Activated T-cell treated with anti-CD3 and anti-CD28 coated beads, Interleukin-2, amount 50 U/mL, for 72 hours (primary cell): ENCODE data around the gene JUND. TPM values are rescaled to one million over a fixed set of nuclear protein-coding genes. Genes with fewer than 3 reads are reported as not detected.

ENCODE experiments used
- ATAC-seq, 2 donors: fragments of 150-1000 bp; cut with Tn5 transposase; replicated peaks in 1 of 2; 2 replicates each; pipeline ENCODE4 v1.10.0; 2021; ENCODE audit warnings: moderate library complexity in 2 of 2, mild to moderate bottlenecking in 1 of 2
- DNase-seq, 2 donors: peaks; one replicate each; pipeline ENCODE4 v3.0.0; 2021 to 2022; ENCODE audit warnings: mixed read lengths in 1 of 2
- H3K27ac Mint-ChIP-seq: one replicate; pipeline ENCODE4 v1.8.0; 2022; ENCODE audit warnings: mild to moderate bottlenecking, moderate library complexity, mixed read lengths
- H3K27me3 Mint-ChIP-seq: one replicate; pipeline ENCODE4 v1.8.0; 2022; ENCODE audit warnings: low read depth, mixed read lengths
- H3K36me3 Mint-ChIP-seq, 2 donors: one replicate each; pipeline ENCODE4 v1.8.0; 2022; ENCODE audit warnings: mixed read lengths in 2 of 2, mild to moderate bottlenecking in 1 of 2; ENCODE audit not compliant: insufficient read depth in 2 of 2
- H3K4me1 Mint-ChIP-seq: one replicate; pipeline ENCODE4 v1.8.0; 2022; ENCODE audit warnings: low read depth, mixed read lengths
- H3K4me3 Mint-ChIP-seq, 2 donors: one replicate each; pipeline ENCODE4 v1.8.0; 2022; ENCODE audit warnings: mild to moderate bottlenecking in 2 of 2, mixed read lengths in 2 of 2, moderate library complexity in 2 of 2
- H3K9me3 Mint-ChIP-seq, 2 donors: one replicate each; pipeline ENCODE4 v1.8.0; 2022; ENCODE audit warnings: mixed read lengths in 2 of 2
- total RNA-seq, 2 donors: library from RNA; stranded (reverse); gene quantifications; one replicate each; pipeline ENCODE4 v1.2.3, GENCODE V29; 2022

JUND gene
- total RNA-seq, 2 donors from 2014 or later, result 197 to 235 TPM

GRCh38 chr19:18291590-18292461 lies 10.4 kb upstream of the JUND start:
- ATAC-seq, result peak; percentile 48 to 50
- Mint-ChIP-seq H3K27ac (peak overlapping the region; percentile 97), H3K4me3 (peak overlapping the region; percentile 88 to 94), H3K36me3 (peaks cover 8 to 9% of the 10 kb centered on the region in 2 donors), H3K9me3 (peaks cover 2 to 4% of the 10 kb centered on the region in 2 donors), H3K27me3 (no peaks in the 10 kb centered on the region), H3K4me1 (peaks cover 74% of the 10 kb centered on the region)
- DNase-seq, result peak; percentile 94 to 95

GRCh38 chr19:18291019-18291524 lies 9.7 kb upstream of the JUND start:
- Mint-ChIP-seq H3K4me3 (peak overlapping the region; percentile 65 to 88), H3K36me3 (peaks cover 8 to 10% of the 10 kb centered on the region in 2 donors), H3K4me1 (peaks cover 75% of the 10 kb centered on the region), H3K27me3 (no peaks in the 10 kb centered on the region), H3K9me3 (peaks cover 2 to 3% of the 10 kb centered on the region in 2 donors), H3K27ac (peak overlapping the region; percentile 61)
- ATAC-seq (no peak), DNase-seq (no peak)

GRCh38 chr19:18290302-18291018 lies 9.0 kb upstream of the JUND start:
- Mint-ChIP-seq H3K4me3 (peak overlapping the region; percentile 65 to 88), H3K36me3 (peaks cover 6 to 10% of the 10 kb centered on the region in 2 donors), H3K9me3 (peaks cover 2 to 4% of the 10 kb centered on the region in 2 donors), H3K4me1 (peaks cover 77% of the 10 kb centered on the region), H3K27ac (peak overlapping the region; percentile 47), H3K27me3 (no peaks in the 10 kb centered on the region)
- ATAC-seq (peak; percentile 69 to 75), DNase-seq (peak; percentile 97 to 99)

- Mint-ChIP-seq H3K9me3 (peaks cover 2 to 4% of the 10 kb centered on the region in 2 donors), H3K27me3 (no peaks in the 10 kb centered on the region), H3K27ac (peak overlapping the region; percentile 79), H3K36me3 (peaks cover 6 to 8% of the 10 kb centered on the region in 2 donors), H3K4me1 (peaks cover 81% of the 10 kb centered on the region), H3K4me3 (peak overlapping the region; percentile 59 to 88)
- DNase-seq, result peak in 1 of 2 donors; percentile 24
- no peak for ATAC-seq
These were observed 8.3 kb upstream of the JUND start for GRCh38 chr19:18289471-18290301.

GRCh38 chr19:18287836-18288772 lies 6.7 kb upstream of the JUND start:
- peaks cover 2 to 4% of the 10 kb centered on the region in 2 donors for H3K9me3 Mint-ChIP-seq
- DNase-seq (no peak), ATAC-seq (no peak)
- H3K27me3 Mint-ChIP-seq, result no peaks in the 10 kb centered on the region
- H3K36me3 Mint-ChIP-seq, result peaks cover 6 to 8% of the 10 kb centered on the region in 2 donors
- H3K27ac Mint-ChIP-seq, result no peak overlapping the region
- H3K4me1 Mint-ChIP-seq, result peaks cover 75% of the 10 kb centered on the region
- no peak overlapping the region for H3K4me3 Mint-ChIP-seq

GRCh38 chr19:18286973-18287635 lies 5.7 kb upstream of the JUND start:
- peaks cover 2 to 4% of the 10 kb centered on the region in 2 donors for H3K9me3 Mint-ChIP-seq
- no peaks in the 10 kb centered on the region for H3K27me3 Mint-ChIP-seq
- peak overlapping the region in 1 of 2 donors; percentile 30 for H3K4me3 Mint-ChIP-seq
- peaks cover 81% of the 10 kb centered on the region for H3K4me1 Mint-ChIP-seq
- H3K27ac Mint-ChIP-seq, result no peak overlapping the region
- DNase-seq (no peak), ATAC-seq (no peak)
- peaks cover 6 to 9% of the 10 kb centered on the region in 2 donors for H3K36me3 Mint-ChIP-seq

- H3K27ac Mint-ChIP-seq, result peak overlapping the region; percentile 1
- no peaks in the 10 kb centered on the region for H3K27me3 Mint-ChIP-seq
- peaks cover 8 to 10% of the 10 kb centered on the region in 2 donors for H3K36me3 Mint-ChIP-seq
- peak; percentile 11 to 20 for ATAC-seq
- peak; percentile 74 to 79 for DNase-seq
- H3K4me3 Mint-ChIP-seq, result peak overlapping the region; percentile 32 to 69
- H3K9me3 Mint-ChIP-seq, result peaks cover 0 to 1% of the 10 kb centered on the region in 2 donors
- peaks cover 64% of the 10 kb centered on the region for H3K4me1 Mint-ChIP-seq
These were observed 3.4 kb upstream of the JUND start for GRCh38 chr19:18284712-18285360.

- Mint-ChIP-seq H3K4me3 (peak overlapping the region; percentile 34 to 92), H3K27me3 (no peaks in the 10 kb centered on the region), H3K4me1 (peaks cover 64% of the 10 kb centered on the region), H3K9me3 (peaks cover 0 to 1% of the 10 kb centered on the region in 2 donors), H3K27ac (peak overlapping the region; percentile 51), H3K36me3 (peaks cover 18 to 21% of the 10 kb centered on the region in 2 donors)
- ATAC-seq (no peak), DNase-seq (no peak)
These were observed 1.9 kb upstream of the JUND start for GRCh38 chr19:18283338-18283737.

- Mint-ChIP-seq H3K36me3 (peaks cover 18 to 24% of the 10 kb centered on the region in 2 donors), H3K4me1 (peaks cover 65% of the 10 kb centered on the region), H3K4me3 (peak overlapping the region; percentile 81 to 92), H3K27ac (peak overlapping the region; percentile 84), H3K27me3 (no peaks in the 10 kb centered on the region), H3K9me3 (peaks cover 0 to 1% of the 10 kb centered on the region in 2 donors)
- ATAC-seq (no peak), DNase-seq (no peak)
These were observed 1.3 kb upstream of the JUND start for GRCh38 chr19:18282788-18283141.

- no peak for ATAC-seq
- peak in 1 of 2 donors; percentile 50 for DNase-seq
- peaks cover 67% of the 10 kb centered on the region for H3K4me1 Mint-ChIP-seq
- peak overlapping the region; percentile 84 for H3K27ac Mint-ChIP-seq
- no peaks in the 10 kb centered on the region for H3K27me3 Mint-ChIP-seq
- peak overlapping the region; percentile 81 to 92 for H3K4me3 Mint-ChIP-seq
- H3K36me3 Mint-ChIP-seq, result peaks cover 18 to 27% of the 10 kb centered on the region in 2 donors
- peaks cover 0 to 1% of the 10 kb centered on the region in 2 donors for H3K9me3 Mint-ChIP-seq
These were observed 782 bp upstream of the JUND start for GRCh38 chr19:18282021-18282787.
